Astrocyte (in vitro differentiated cells and primary cell): ENCODE data around the gene LCN2. TPM values are rescaled to one million over a fixed set of nuclear protein-coding genes. Genes with fewer than 3 reads are reported as not detected.
A peak's percentile ranks its signal among the peaks of the same experiment; 100 is the strongest.
"Not testable (repeated sequence)": the region's sequence is repeated elsewhere in the genome, so short reads cannot be mapped to it uniquely, and the experiment has no call there.

Experiments
- DNase-seq: peaks from one replicate; pipeline ENCODE4 v3.0.0-alpha.2; 2010; ENCODE audit warnings: low read depth
- FAIRE-seq: peaks from 2 replicates; lab custom pipeline; 2011; peaks lifted over from hg19 to GRCh38; lab: Jason Lieb, UNC
- H2AFZ ChIP-seq: 2 replicates; pipeline ENCODE4 v1.6.0; 2012; ENCODE audit warnings: low read depth, low read length, inconsistent platforms
- H3K27ac ChIP-seq: 2 replicates; pipeline ENCODE4 v1.5.1; 2011; ENCODE audit warnings: low read depth, low read length, inconsistent platforms
- H3K27me3 ChIP-seq: 2 replicates; pipeline ENCODE4 v1.6.0; 2011; ENCODE audit warnings: low read length, inconsistent platforms; ENCODE audit not compliant: insufficient read depth
- H3K36me3 ChIP-seq: 2 replicates; pipeline ENCODE4 v1.5.1; 2011; ENCODE audit warnings: low read length, inconsistent platforms; ENCODE audit not compliant: insufficient read depth
- H3K4me1 ChIP-seq: 2 replicates; pipeline ENCODE4 v1.5.1; 2011; ENCODE audit warnings: low read length, inconsistent platforms; ENCODE audit not compliant: insufficient read depth
- H3K4me2 ChIP-seq: 2 replicates; pipeline ENCODE4 v1.6.0; 2012; ENCODE audit warnings: low read length, inconsistent platforms
- H3K4me3 ChIP-seq: 2 replicates; pipeline ENCODE4 v1.5.1; 2011; ENCODE audit warnings: low read depth, mild to moderate bottlenecking, low read length, inconsistent platforms; ENCODE audit not compliant: insufficient read depth
- H3K79me2 ChIP-seq: 2 replicates; pipeline ENCODE4 v1.6.0; 2012; ENCODE audit warnings: mild to moderate bottlenecking, low read length, inconsistent platforms; ENCODE audit not compliant: insufficient read depth
- H3K9ac ChIP-seq: 2 replicates; pipeline ENCODE4 v1.6.0; 2012; ENCODE audit warnings: mild to moderate bottlenecking, low read length, inconsistent platforms
- H3K9me3 ChIP-seq: 2 replicates; pipeline ENCODE4 v1.5.1; 2012; ENCODE audit warnings: low read depth, mild to moderate bottlenecking, low read length, inconsistent platforms; ENCODE audit not compliant: insufficient read depth
- H4K20me1 ChIP-seq: 2 replicates; pipeline ENCODE4 v1.6.0; 2012; ENCODE audit warnings: low read length, inconsistent platforms; ENCODE audit not compliant: insufficient read depth
- H3K27ac Mint-ChIP-seq: one replicate; pipeline ENCODE4 v1.8.0; 2021; ENCODE audit warnings: mild to moderate bottlenecking, mixed read lengths; ENCODE audit not compliant: unreplicated experiment
- H3K27me3 Mint-ChIP-seq: one replicate; pipeline ENCODE4 v1.8.0; 2021; ENCODE audit warnings: low read depth, mixed read lengths; ENCODE audit not compliant: unreplicated experiment
- H3K36me3 Mint-ChIP-seq: one replicate; pipeline ENCODE4 v1.8.0; 2021; ENCODE audit warnings: low read depth, mixed read lengths; ENCODE audit not compliant: unreplicated experiment
- H3K4me1 Mint-ChIP-seq: one replicate; pipeline ENCODE4 v1.8.0; 2021; ENCODE audit warnings: low read depth, mixed read lengths; ENCODE audit not compliant: unreplicated experiment
- H3K4me3 Mint-ChIP-seq: one replicate; pipeline ENCODE4 v1.8.0; 2021; ENCODE audit warnings: mild to moderate bottlenecking, moderate library complexity, mixed read lengths; ENCODE audit not compliant: unreplicated experiment
- H3K9me3 Mint-ChIP-seq: one replicate; pipeline ENCODE4 v1.8.0; 2021; ENCODE audit warnings: mild to moderate bottlenecking, mixed read lengths; ENCODE audit not compliant: unreplicated experiment
- CTCF ChIP-seq: IDR thresholded peaks from 2 replicates; pipeline ENCODE4 v1.5.1; 2011; ENCODE audit warnings: low read depth, mild to moderate bottlenecking, inconsistent platforms, low read length, moderate library complexity; ENCODE audit not compliant: insufficient read depth
- EZH2 ChIP-seq: IDR thresholded peaks from 2 replicates; pipeline ENCODE4 v1.6.1; 2012; ENCODE audit warnings: mild to moderate bottlenecking, low read length, inconsistent platforms; ENCODE audit not compliant: insufficient read depth
- total RNA-seq: library from RNA; stranded (reverse); gene quantifications from 2 replicates; pipeline ENCODE4 v1.2.1, GENCODE V29; 2021

LCN2 gene
- total RNA-seq, 1 donor from 2014 or later, result not detected

DNA sequence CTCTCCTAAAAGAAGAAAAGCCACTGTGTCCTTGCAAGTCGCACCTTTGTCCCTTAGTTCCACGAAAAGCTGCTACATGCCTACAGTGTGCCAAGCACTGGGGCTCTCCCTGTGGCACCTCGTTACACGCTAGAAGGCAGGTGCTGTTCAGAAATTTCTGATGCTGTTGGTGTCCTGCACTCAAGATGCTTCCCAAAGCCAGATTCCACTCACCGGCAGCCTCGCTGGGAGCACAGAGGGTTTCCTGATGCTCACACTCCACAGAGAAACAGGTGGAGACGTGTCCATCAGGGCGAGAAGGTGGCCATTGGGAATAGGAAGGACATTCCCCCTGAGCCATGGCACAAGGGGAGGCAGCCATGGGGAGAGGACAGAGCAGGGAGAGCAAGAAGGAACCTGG is 17.9 kb upstream of the LCN2 start:
- H3K4me1 ChIP-seq, H2AFZ ChIP-seq, H3K36me3 ChIP-seq, H3K9me3 ChIP-seq, H4K20me1 ChIP-seq, DNase-seq, FAIRE-seq, H3K36me3 Mint-ChIP-seq, H3K27me3 ChIP-seq, H3K27ac Mint-ChIP-seq, H3K9ac ChIP-seq, H3K4me1 Mint-ChIP-seq, H3K4me3 Mint-ChIP-seq, H3K4me3 ChIP-seq, H3K9me3 Mint-ChIP-seq, H3K27ac ChIP-seq, H3K4me2 ChIP-seq: not testable (repeated sequence)
- H3K79me2 ChIP-seq, result peaks cover 12% of the 10 kb centered on the region
- H3K27me3 Mint-ChIP-seq, result peaks cover 16% of the 10 kb centered on the region

DNA sequence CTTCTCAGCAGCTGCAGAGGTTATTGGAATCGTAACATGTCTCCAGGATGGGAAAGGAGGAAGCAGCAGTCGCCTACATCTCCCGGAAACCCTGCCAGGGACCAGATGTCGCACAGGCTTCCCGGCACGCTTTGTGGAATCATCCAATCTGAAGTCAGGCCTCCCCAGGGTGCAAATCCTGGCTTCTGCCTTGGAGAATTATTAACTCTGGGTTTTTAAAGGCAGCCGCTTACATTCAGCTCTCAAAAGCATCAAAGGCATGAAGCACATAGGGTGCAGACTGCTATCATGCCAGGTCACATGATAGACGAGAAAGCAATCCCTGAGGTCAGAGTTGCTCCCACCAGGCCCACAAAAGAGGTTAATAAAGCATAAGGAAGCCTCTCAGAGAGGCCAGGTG is 17.1 kb upstream of the LCN2 start:
- not testable (repeated sequence) for H3K79me2 ChIP-seq, H4K20me1 ChIP-seq, H3K4me2 ChIP-seq, H2AFZ ChIP-seq, H3K36me3 Mint-ChIP-seq, H3K4me3 ChIP-seq, DNase-seq, H3K27ac ChIP-seq, H3K9me3 Mint-ChIP-seq, H3K9ac ChIP-seq, H3K4me1 Mint-ChIP-seq, FAIRE-seq, H3K9me3 ChIP-seq, H3K4me3 Mint-ChIP-seq, H3K27ac Mint-ChIP-seq, H3K36me3 ChIP-seq, H3K27me3 ChIP-seq
- peaks cover 21% of the 10 kb centered on the region for H3K27me3 Mint-ChIP-seq
- H3K4me1 ChIP-seq, result peaks cover 12% of the 10 kb centered on the region

DNA sequence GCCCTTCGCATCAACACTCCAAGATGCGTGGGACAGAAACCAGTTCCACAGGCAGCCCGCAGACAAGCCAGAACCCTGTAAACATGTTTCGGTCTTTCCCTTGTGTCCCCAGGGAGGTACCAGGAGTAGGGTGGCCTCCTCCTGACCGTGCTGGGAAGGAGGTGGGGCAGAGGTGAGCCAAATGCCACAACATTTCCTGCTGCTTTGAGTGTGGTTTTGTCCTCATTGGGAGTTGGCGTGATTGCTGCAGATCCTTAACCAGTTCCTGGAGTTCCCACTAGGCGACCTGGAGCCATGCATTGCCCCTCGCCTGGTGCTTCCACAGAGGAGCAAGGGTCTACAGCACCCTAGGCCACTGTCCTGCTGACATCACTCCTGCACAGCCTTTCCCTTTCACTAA is 13.7 kb upstream of the LCN2 start:
- H3K4me1 Mint-ChIP-seq, H3K9me3 Mint-ChIP-seq, H3K27ac Mint-ChIP-seq, H3K4me2 ChIP-seq, H3K36me3 Mint-ChIP-seq, DNase-seq, H2AFZ ChIP-seq, H3K9ac ChIP-seq, H3K27ac ChIP-seq, H3K36me3 ChIP-seq, H3K4me3 Mint-ChIP-seq, H3K27me3 ChIP-seq, H3K79me2 ChIP-seq, H3K4me3 ChIP-seq, H3K9me3 ChIP-seq, FAIRE-seq, H4K20me1 ChIP-seq: not testable (repeated sequence)
- H3K27me3 Mint-ChIP-seq, result peaks cover 28% of the 10 kb centered on the region
- H3K4me1 ChIP-seq, result peaks cover 14% of the 10 kb centered on the region

GRCh38 chr9:128136816-128137793 is 12.1 kb upstream of the LCN2 start:
- no peaks in the 10 kb centered on the region for H3K36me3 ChIP-seq
- no peak overlapping the region for H3K4me3 Mint-ChIP-seq
- peaks cover 14% of the 10 kb centered on the region for H3K4me1 ChIP-seq
- H3K4me3 ChIP-seq, result no peak overlapping the region
- H3K36me3 Mint-ChIP-seq, result no peaks in the 10 kb centered on the region
- H3K4me2 ChIP-seq, result peak overlapping the region; percentile 47
- H3K79me2 ChIP-seq, result no peaks in the 10 kb centered on the region
- no peak overlapping the region for H3K27ac Mint-ChIP-seq
- H3K4me1 Mint-ChIP-seq, result peaks cover 4% of the 10 kb centered on the region
- no peak overlapping the region for H3K9ac ChIP-seq
- H2AFZ ChIP-seq, result peak overlapping the region; percentile 27
- no peaks in the 10 kb centered on the region for H4K20me1 ChIP-seq
- peaks cover 6% of the 10 kb centered on the region for H3K27me3 ChIP-seq
- peaks cover 8% of the 10 kb centered on the region for H3K9me3 Mint-ChIP-seq
- DNase-seq (peak; percentile 95), FAIRE-seq (peak; percentile 75)
- peaks cover 28% of the 10 kb centered on the region for H3K27me3 Mint-ChIP-seq
- TF ChIP-seq CTCF (no peak), EZH2 (no peak)
- H3K9me3 ChIP-seq, result peaks cover 5% of the 10 kb centered on the region
- no peak overlapping the region for H3K27ac ChIP-seq
